GM21737 (cell line): Measurements from ENCODE around the gene AGBL4.

Experiments used
- ATAC-seq: cut with Tn5 transposase; IDR thresholded peaks from one replicate; pipeline ENCODE4 v1.9.1; 2021; ENCODE audit warnings: mild to moderate bottlenecking, moderate library complexity; ENCODE audit not compliant: unreplicated experiment

The AGBL4 gene

DNA sequence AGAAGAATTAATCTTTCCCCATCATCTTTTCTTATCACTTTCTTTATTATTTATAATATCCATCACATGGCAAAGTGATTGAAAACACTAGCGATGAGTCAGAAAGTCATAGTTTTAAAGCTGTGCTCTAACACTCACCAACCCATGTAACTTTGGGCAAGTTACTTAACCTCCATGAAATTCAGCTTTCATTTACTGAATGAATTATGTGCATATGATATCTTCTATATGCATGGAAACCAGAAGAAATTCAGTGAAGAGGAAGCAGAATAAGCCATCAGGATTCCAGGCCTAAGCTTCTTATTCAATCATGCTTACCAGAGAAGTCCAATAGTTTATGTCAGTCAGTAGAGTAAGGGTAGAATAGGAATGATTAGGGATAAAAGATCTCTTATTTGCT, 300.1 kb downstream of the AGBL4 start:
- no peak for ATAC-seq

DNA sequence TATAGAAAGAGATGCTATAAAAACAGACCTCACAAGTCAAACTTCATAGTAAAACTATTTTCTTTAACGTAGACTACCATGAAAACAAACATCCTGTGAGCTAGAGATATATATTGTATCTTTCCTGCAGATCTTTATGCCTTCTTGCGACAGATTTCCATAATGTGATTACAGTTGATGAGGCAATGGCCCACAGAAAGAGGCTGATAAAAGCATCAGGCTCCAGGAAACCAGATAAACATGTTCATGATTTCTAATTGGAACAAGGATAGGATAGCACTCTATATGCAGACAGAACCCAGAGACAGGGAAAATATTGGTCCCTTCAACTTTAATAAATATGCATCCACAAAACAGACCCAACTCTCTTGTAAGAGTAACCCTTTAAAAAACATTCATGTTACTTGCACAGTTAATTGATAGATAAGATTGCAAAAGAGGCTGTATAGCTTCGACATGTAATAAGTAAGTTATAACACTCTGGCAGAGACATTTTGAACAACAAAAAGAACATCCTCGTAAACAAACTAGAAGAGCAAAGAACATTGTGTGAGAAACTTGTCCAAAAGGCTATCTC, 329.4 kb downstream of the AGBL4 start:
- no peak for ATAC-seq

DNA sequence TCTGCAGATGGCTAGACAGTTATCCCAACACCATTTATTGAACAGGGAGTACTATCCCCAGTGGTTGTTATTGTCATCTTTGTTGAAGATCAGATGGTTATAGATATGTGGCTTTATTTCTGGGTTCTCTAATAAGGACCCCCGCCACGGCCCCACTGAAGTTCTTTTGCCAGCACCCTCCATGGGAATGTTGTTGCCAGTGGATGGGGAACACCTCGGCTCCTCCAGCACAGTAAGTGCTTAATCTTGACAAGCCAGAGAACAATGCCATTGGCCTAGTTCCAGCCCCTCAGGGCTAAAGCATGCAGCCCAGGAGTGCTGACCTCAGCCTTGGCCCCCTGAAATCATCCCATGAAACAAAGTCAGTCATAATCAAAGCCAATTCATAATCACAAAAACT, 337.6 kb downstream of the AGBL4 start:
- ATAC-seq = no peak

GRCh38 chr1:49677706-49678105, 346.0 kb downstream of the AGBL4 start:
- ATAC-seq = no peak

DNA sequence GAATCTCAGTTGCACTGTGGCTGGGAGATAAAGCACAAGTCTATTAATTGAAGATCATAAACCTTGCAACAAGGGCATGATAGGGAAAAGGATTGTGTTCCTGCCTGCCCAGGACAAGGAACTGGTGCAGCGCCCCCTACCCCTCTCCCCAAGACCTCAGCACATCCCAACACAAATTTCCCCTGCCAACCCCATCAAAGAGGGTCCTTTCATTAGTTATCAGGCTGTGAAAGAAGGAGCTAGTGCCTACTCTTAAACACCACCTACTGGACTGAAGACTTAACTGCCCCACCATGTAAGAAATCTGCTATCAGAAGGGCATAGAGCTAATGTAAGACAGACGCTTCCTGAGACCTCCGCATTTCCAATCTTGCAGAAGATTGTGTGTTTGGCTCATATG, 372.6 kb downstream of the AGBL4 start:
- ATAC-seq = no peak

DNA sequence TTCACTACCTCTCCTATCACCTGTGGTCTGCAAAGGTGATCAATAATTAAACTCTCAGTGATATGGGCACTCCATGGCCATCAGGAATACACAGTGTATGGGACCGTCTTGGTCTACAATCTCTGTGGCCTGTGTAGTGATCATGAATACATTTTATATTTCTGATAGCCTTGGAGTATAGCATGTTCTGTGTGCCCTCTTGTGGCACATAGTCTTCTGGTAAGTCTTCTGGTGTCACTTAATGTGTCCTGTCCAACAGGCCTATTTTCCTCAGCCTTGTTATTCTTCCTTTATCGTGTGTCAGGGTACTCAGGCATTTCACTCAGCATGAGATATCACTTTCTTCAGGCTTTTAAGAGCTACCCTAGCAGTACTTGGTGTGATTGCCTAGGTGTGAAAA, 393.6 kb downstream of the AGBL4 start:
- no peak for ATAC-seq

- no peak for ATAC-seq
These were observed 396.0 kb downstream of the AGBL4 start for GRCh38 chr1:49627781-49628180.

DNA sequence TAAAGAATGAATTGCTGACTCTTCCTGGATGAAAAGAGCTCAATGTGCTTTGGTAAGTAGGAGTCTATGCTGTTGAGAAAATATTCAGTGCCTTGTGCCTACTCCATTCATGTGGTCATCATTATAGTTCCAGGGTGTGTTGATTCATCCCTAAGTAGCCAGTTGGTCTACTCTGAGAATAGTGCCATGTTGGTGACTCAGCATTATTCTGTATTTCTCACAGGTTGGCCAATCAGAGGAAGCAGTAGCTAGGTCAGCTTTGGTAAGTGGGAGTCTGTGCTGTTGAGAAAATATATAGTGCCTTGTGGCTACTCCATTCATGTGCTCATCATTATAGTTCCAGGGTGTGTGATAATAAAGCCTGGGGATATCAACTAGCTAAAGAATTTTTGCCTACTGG, 397.3 kb downstream of the AGBL4 start:
- ATAC-seq = no peak

- ATAC-seq = no peak
These were observed 400.9 kb downstream of the AGBL4 start for GRCh38 chr1:49622877-49623276.

DNA sequence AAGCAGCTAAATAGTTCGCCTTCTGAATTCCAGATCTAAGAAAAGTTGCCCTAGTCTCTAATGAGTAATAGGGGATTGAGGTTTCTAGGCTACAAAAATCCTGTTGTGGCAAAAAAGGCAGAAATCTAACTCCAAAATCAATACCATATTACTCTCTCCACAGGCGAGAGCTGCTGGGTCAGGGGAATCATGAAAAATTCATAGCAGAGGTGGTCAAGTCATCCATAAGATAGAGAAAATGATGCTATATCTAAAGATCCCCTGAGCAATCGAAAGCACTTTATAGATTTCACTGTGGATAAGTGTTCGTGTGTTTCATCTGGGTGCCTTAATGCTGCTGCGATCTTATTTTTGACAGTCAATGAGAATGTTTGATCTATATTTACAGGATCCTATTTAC, 417.7 kb downstream of the AGBL4 start:
- no peak for ATAC-seq

- ATAC-seq = no peak
These were observed 426.3 kb downstream of the AGBL4 start for GRCh38 chr1:49597436-49597835.

DNA sequence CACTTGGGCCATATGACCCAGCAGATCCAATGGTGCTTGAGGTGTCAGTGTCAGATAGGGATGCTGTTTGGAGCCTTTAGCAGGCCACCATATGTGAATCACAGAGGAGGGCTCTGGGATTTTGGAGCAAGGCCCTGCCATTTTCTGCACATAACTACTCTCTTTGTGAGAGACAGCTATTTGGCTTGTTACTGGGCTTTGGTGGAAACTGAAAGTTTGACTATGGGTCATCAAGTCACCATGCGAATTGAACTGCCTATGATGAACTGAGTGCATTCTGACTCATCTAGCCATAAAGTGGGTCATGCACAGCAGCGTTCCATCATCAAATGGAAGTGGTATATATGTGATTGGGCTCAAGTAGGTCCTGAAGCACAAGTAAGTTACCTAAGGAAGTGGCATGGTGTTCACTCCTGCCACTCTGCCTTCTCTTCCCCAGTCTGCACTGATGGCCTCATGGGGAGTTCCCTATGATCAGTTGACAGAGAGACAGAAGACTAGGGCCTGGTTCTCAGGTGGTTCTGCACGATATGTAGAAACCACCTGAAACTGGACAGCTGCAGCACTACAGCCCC, 447.3 kb downstream of the AGBL4 start:
- ATAC-seq = no peak

- no peak for ATAC-seq
These were observed 467.0 kb downstream of the AGBL4 start for GRCh38 chr1:49556676-49557234.

DNA sequence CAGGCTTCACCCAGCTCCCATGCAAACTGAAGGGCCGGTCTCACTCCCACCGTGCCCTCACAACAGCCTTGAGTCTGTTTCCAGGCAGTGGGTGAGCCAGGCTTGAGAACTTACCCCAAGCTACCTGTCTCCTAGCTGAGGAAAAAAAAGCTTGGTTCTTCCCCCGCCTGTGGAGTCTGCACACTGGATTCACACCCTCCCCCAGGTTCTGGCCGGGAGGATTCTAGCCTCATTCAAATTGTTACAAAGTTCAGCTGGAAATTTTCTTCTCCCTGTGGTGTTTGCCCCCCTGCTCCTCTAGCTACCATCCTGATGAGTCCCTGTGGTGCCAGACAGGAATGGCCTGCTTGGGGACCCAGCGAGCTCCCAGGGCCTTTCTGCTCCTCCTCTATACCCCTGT, 471.7 kb downstream of the AGBL4 start:
- ATAC-seq = no peak

DNA sequence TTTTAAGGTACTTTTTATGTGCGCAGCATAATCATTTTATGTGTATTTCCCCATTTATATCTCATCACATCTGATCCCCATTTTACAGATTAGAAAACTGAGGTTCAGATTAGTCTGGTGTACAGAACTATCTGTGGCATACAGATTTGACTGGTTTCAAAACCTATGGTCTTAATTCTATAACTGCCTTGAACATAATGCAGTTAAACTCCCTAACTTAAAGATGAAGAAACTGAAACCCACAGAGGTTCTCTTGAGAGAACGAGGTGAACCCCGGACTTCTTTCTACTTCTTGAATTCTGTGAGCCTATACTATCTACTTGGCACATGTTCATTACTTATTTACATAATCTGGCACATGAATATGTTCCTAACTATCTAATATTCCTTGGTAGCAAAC, 479.1 kb downstream of the AGBL4 start:
- ATAC-seq = no peak

DNA sequence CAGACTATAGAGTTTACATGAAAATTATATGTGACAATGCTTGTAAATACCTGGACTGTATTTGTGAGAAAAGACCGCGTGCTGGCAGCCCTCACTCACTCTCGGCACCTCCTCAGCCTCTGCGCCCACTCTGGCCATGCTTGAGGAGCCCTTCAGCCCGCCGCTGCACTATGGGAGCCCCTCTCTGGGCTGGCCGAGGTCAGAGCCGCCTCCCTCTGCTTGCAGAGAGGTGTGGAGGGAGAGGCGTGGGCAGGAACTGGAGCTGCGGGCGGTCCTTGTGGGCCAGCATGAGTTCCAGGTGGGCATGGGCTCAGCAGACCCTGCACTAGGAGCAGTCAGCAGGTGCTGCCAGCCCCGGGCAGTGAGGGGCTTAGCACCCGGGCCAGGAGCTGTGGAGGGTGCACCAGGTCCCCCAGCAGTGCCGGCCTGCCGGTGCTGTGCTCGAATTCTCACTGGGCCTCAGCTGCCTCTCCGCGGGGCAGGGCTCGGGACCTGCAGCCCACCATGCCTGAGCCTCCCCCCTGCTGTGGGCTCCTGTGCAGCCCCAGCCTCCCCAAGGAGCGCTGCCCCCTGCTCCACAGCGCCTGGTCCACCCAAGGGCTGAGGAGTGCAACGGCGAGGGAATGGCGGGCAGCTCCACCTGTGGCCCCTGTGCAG, 482.5 kb downstream of the AGBL4 start:
- ATAC-seq = no peak

GRCh38 chr1:49527606-49528305, 496.0 kb downstream of the AGBL4 start:
- ATAC-seq = no peak

- ATAC-seq = no peak
These were observed 497.1 kb downstream of the AGBL4 start for GRCh38 chr1:49526672-49527071.

- no peak for ATAC-seq
These were observed 500.0 kb downstream of the AGBL4 start for GRCh38 chr1:49523764-49524163.

- no peak for ATAC-seq
These were observed 556.8 kb downstream of the AGBL4 start for GRCh38 chr1:49466961-49467360.

DNA sequence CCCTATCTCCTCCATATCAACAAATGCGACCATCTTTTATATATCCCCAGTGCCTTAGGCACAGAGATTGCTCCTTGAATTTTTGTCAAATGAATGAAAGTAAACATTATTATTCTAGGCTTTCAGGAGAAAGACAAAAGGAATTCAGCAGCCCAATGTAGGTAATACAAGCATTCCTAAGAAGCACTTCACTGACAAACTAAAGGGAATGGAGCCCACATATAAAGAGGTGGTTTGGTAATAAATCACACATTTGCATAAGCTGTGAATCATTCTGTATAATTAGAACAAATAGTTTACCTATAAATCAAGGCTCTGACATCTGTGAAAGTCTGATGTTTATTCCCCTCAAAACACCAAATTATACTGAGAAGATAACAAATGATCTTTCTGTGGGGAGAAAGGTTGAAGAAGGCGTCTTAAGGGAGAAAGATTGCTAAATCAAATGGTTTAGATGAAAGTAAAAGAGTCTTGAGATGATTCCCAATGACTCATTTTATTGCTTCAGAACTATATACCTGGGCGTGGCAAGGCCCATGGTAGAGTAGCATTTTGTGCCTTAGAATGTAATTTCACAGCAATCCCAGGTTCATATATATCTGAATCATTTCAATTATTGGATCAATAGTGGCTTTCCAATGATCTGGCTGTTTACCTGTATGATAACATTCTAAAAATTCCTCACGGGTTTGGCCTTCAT, 558.1 kb downstream of the AGBL4 start:
- ATAC-seq = no peak
